HG03103 (cell line): ENCODE measurements around the gene BAZ1B.
"Not testable (repeated sequence)": the region's sequence is repeated elsewhere in the genome, so short reads cannot be mapped to it uniquely, and the experiment has no call there.

Experiments used
- ATAC-seq: cut with Tn5 transposase; IDR thresholded peaks from one replicate; pipeline ENCODE4 v1.9.1; 2021; ENCODE audit warnings: low read depth; ENCODE audit not compliant: unreplicated experiment

Gene BAZ1B

DNA sequence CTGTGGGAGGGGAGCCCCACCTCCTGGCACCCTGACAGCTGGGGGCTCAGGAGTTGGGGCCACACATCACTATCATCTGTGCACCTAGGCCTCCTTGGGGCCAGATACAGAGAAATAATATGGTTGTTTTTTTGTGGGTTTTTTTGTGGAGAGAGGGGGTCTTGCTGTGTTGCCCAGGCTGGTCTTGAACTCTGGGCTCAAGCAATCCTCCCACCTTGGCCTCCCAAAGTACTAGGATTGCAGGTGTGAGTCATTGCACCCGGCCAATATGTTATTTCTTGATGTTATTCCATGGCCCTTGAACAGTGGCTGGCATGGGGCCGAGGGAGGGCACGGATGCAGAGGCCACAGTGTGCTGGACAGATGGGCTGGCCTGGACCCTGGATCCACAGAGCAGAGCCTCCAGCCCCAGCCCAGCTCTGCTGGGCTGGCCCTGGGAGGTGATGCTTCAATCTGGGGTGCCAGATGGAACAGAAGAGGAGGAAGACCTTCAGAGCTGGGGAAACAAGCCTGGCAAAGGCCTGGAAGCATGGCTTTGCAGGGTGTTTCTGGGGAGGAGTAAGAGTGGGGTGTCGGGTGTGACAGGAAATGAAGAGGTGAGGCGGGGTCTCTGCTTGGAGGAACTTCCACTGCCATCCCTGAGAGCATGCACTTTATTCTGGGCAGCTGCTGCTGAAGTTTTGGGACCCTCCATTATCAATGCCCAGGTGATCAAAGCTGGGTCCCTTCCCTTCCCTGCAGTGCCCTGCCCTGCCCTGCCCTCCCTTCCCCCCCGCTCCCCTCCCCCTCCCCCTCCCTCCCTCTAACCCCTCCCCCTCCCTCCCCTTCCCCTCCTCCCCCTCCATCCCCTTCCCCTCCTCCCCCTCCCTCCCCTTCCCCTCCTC lies 92.2 kb downstream of the BAZ1B start:
- no peak for ATAC-seq

- no peak for ATAC-seq
Measured at GRCh38 chr7:73429215-73429614, 92.9 kb downstream of the BAZ1B start.

- ATAC-seq: no peak
Measured at GRCh38 chr7:73427902-73428787, 93.9 kb downstream of the BAZ1B start.

DNA sequence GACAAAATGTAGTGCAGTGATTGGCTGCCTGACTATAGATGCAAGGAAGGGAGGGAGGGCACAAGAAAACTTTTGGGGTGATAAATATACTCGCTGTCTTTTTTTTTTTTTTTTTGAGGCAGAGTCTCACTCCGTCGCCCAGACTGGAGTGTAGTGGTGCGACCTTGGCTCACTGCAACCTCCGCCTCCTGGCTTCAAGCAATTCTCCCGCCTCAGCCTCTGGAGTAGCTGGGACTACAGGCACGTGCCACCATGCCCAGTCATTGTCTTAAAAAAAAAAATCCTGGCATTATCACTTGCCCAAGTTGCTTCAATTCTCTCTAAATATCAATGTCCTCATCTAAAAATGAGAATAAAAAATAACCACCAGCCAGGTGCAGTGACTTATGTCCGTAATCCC lies 96.1 kb downstream of the BAZ1B start:
- ATAC-seq: no peak

GRCh38 chr7:73425356-73425983 lies 96.6 kb downstream of the BAZ1B start:
- no peak for ATAC-seq

GRCh38 chr7:73424489-73424885 lies 97.6 kb downstream of the BAZ1B start:
- ATAC-seq: no peak

DNA sequence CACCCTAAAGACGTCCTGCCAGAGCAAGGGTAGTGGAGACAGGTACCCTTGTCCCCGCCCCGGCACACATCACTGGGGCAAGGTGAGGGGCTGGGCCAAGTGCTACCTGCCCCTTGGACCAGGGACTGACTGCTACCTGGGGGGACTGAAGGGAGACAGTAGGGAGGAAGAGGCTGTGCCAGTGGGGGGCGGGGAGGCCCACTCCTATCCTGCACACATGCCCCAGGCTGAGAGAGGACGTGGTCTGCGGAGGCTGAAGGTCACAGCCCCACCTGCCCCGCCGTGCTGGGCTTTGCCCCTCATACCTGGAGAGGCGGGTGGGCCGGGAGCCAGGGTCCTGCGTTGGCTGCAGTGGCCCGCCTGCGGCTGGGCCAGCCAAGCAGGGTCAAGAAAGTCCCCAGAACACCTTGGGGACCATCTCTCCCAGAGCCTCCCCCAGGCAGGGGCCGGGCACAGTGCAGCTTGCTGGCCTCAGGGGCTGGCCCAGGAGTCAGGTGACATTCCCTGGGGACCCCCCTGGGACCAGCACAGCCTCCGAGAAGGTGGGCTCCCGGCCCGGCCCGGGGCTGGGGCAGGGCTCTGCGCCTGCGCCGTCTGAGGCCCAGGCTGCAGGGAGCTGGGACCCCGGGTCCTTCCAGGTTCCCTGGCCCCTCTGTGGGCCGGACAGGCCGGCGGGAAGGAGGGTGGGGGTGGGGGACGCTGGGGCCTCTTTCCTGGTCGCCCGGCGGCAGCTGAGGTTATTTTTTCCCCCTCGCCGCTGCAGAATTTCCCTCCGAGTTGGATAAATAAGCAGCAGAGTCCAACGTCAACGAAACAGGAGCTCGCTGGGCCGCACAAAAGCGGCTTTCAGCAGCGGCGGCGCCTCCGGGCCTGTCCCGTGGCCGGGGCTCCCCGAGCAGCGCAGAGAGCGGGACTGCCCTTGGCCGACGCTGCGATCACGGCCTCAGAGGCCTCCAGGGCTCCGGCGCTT lies 98.3 kb downstream of the BAZ1B start:
- no peak for ATAC-seq

- not testable (repeated sequence) for ATAC-seq
Measured at GRCh38 chr7:73420610-73421009, 101.5 kb downstream of the BAZ1B start.

GRCh38 chr7:73420016-73420415 lies 102.1 kb downstream of the BAZ1B start:
- ATAC-seq: not testable (repeated sequence)

DNA sequence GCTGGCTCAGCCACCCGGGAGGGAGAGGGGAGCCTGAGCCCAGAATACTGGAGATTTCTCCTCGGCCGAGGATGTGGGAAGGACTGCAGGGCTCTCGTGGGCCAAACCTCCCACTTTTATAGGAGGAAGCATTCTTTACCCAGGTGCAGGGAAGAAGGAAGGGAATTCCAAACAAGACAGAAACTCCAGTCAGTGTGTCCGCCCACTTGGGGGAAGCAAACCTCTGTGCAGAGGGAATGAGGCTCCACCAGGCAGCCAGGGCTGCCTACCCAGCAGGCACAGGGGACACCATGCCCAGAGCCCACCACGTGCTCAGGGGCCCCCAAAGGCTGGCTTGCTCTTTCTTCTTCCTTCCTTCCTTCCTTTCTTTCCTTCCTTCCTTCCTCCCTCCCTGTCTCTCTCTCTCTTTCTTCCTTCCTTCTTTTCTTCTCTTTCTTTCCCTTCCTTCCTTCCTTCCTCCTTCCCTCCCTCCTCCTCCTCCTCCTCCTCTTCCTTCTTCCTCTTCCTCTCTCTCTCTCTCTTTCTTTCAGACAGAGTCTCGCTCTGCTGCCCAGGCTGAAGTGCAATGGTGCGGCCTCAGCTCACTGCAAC lies 103.9 kb downstream of the BAZ1B start:
- no peak for ATAC-seq

GRCh38 chr7:73410541-73411131 lies 111.5 kb downstream of the BAZ1B start:
- ATAC-seq: not testable (repeated sequence)

DNA sequence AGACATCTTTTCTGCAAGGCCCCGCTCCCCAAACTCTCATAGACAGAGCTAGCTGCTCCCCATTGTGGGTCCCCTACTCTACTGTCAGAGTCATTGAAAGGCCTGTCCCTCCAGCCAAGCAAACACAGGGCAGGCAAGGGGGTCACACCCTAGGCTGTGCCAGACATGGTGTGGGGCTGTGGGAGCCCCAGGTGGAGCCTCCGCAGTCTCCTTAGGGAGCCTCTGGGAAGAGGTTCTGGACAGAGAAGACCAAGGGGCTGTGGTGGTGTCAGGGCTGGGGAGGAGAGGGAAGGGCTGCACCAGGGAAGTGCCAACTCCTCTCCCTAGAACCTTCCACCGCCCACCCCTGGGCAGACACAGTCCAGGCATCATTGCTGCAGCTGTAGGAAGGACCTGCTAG lies 117.2 kb downstream of the BAZ1B start:
- ATAC-seq: not testable (repeated sequence)

- ATAC-seq: peak; percentile 65
Measured at GRCh38 chr7:73399185-73400050, 122.7 kb downstream of the BAZ1B start.

DNA sequence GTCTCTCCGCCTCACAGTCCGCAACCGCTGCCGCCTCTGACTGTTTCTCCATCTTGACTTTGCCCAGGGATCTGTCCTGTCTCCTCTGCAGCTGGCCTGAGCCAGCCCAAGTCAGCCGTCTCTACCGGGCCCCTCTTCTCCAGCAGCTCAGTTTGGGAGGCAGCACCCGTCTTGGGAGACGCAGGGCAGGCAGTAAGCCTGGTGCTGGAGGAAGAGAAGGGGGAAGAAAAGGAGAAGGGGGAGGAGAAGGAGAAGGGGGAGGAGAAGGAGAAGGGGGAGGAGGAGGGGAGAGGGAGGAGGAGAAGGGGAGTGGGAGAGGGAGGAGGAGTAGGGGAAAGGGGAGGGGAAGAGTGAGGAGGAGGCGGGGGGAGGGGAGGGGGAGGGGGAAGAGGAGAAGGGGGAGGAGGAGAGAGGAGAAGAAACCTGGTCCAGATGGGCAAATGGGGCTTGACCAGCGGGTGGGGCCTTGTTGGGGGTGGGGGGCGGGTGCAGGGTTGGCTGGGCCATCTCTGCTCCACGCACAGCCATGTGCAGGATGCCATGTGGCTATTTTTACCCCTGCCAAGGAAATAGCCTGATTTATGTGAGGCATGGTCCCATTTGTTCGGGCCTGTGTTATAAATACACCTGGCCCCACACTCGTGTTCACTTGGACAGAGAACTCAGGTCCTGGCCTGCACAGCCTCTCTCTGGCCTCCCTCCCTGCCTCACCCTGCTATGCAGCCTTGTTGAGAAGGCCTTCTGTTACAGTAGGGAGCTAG lies 124.4 kb downstream of the BAZ1B start:
- no peak for ATAC-seq

DNA sequence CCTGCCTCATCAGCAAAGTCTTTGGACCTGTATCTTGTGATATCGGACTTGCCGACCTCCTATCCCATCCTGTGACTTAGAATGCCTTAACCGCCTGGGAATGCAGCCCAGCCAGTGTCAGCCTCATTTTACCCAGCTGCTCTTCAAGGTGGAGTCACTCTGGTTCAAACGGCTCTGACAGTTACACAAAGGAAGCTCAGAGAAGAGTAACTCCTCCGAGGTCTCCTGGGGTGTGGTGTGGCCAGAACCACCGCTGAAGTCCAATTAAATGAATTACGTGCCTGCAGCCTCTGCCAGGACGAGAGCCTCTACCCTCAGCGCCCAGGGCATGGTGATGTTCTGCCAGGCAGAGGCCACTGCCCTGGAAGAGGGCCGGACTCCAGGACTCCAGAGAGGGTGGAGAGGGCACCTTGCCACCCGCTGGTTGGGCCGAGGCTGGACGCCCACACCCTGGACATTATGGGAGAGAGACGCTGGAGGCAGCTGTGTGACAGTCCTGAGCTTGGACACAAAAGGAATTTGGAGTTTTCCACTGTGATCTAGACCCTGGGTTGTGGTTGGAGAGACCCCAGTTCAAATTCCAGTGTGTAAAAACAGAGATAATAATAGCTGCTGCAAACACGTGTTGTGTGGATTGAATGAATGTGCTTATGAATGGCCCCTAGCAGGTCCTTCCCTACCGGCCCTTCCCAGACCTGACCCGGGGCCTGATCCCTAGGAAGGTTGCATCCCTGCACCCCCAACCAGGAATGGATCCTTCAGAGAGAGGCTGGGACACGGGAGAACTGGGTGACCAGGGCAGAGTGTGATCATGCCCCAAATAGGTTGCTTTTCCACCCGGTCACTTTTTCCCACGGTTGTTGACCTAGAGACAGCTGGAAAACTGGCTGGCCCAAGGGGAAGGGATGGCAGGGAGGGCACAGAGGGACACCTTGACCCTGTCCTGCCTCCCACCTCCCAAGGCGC lies 126.3 kb downstream of the BAZ1B start:
- no peak for ATAC-seq

DNA sequence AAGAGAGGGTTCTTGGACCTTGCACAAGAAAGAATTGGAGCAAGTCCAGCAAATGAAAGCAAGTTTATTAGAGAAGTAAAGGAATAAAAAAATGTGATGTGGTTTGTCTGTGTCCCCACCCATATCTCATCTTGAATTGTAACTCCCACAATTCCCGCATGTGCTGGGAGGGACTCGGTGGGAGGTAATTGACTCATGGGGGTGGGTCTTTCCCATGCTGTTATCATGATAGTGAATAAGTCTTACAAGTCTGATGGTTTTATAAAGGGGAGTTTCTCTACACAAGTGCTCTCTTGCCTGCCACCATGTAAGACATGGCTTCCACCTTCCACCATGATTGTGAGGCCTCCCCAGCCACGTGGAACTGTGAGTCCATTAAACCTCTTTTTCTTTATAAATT lies 127.7 kb downstream of the BAZ1B start:
- no peak for ATAC-seq
